ENCODE data around the gene EDIL3. TPM values are rescaled to one million over a fixed set of nuclear protein-coding genes. Genes with fewer than 3 reads are reported as not detected.

EDIL3 gene
- total RNA-seq, 1 experiment from 2014 or later, result 17.6 TPM

- DNase-seq (ENCODE audit: low read depth, low spot score) (no peak), ATAC-seq (peak; percentile 72; the same call in 1 of the 2 replicates)
- ChIA-PET CTCF (no interaction called here), POLR2A (no interaction called here)
- no peaks in the 10 kb centered on the region for H3K27me3 ChIP-seq (ENCODE audit: control insufficient read depth, insufficient read depth, low read length)
- H3K9me3 ChIP-seq (ENCODE audit: control insufficient read depth, insufficient read depth, low read depth, low read length), result no peaks in the 10 kb centered on the region
- H3K27ac ChIP-seq (ENCODE audit: low read length), result 0 out of 2 replicates have a peak overlapping the region, but pooled peaks have one; percentile 29
- no peak for TF ChIP-seq POLR2AphosphoS5 (IDR thresholded peaks at IDR 0.05; ENCODE audit: low read depth, low read length)
- no peak for TF ChIP-seq SIN3A (IDR thresholded peaks at IDR 0.05; ENCODE audit: borderline replicate concordance, insufficient read depth, low read depth, low read length)
- TF ChIP-seq CTCF (IDR thresholded peaks at IDR 0.05), result no peak
- TF ChIP-seq REST (IDR thresholded peaks at IDR 0.05; ENCODE audit: insufficient read depth in 1 of 2, low read depth in 2 of 2, low read length in 1 of 2), result no peak
- TF ChIP-seq TCF7L2 (IDR thresholded peaks at IDR 0.05; ENCODE audit: low read depth, low read length), result no peak
- no peak overlapping the region for H3K4me3 ChIP-seq (ENCODE audit: low read depth in 2 of 2, low read length in 2 of 2)
- intact Hi-C loops (cut with micrococcal nuclease; ENCODE audit: unreplicated experiment), result no loop called here
- no TSS peak for BruUV-seq (replicated peaks)
- H3K4me1 ChIP-seq (ENCODE audit: control insufficient read depth, insufficient read depth, low read length), result no peaks in the 10 kb centered on the region; the same call in 1 of the 2 replicates
- in situ Hi-C loops (cut with HindIII; ENCODE audit: low pct_unique_long_range_greater_than_20kb, low sequenced_read_pairs), result no loop called here
- no peaks in the 10 kb centered on the region for H3K36me3 ChIP-seq (ENCODE audit: control insufficient read depth, insufficient read depth, low read length)
Observed at GRCh38 chr5:84287951-84288350, 96.7 kb downstream of the EDIL3 start.

- in situ Hi-C loops (cut with HindIII; ENCODE audit: low pct_unique_long_range_greater_than_20kb, low sequenced_read_pairs), result no loop called here
- Histone ChIP-seq H3K27ac (ENCODE audit: low read length) (no peak overlapping the region), H3K27me3 (ENCODE audit: control insufficient read depth, insufficient read depth, low read length) (no peaks in the 10 kb centered on the region), H3K4me1 (ENCODE audit: control insufficient read depth, insufficient read depth, low read length) (no peaks in the 10 kb centered on the region; the same call in 1 of the 2 replicates), H3K36me3 (ENCODE audit: control insufficient read depth, insufficient read depth, low read length) (no peaks in the 10 kb centered on the region), H3K4me3 (ENCODE audit: low read depth in 2 of 2, low read length in 2 of 2) (no peak overlapping the region), H3K9me3 (ENCODE audit: control insufficient read depth, insufficient read depth, low read depth, low read length) (no peaks in the 10 kb centered on the region)
- CTCF ChIA-PET, result no interaction called here
- intact Hi-C loops (cut with micrococcal nuclease; ENCODE audit: unreplicated experiment), result no loop called here
- POLR2A ChIA-PET, result no interaction called here
- TF ChIP-seq REST (IDR thresholded peaks at IDR 0.05; ENCODE audit: insufficient read depth in 1 of 2, low read depth in 2 of 2, low read length in 1 of 2) (no peak), CTCF (IDR thresholded peaks at IDR 0.05) (no peak), POLR2AphosphoS5 (IDR thresholded peaks at IDR 0.05; ENCODE audit: low read depth, low read length) (no peak), SIN3A (IDR thresholded peaks at IDR 0.05; ENCODE audit: borderline replicate concordance, insufficient read depth, low read depth, low read length) (no peak), TCF7L2 (IDR thresholded peaks at IDR 0.05; ENCODE audit: low read depth, low read length) (no peak)
- no peak for DNase-seq (ENCODE audit: low read depth, low spot score)
- no TSS peak for BruUV-seq (replicated peaks)
- no peak for ATAC-seq
Observed at GRCh38 chr5:84286662-84287061, 98.0 kb downstream of the EDIL3 start.
